Stimulated activated CD8-positive, alpha-beta memory T cell treated with anti-CD3 and anti-CD28 coated beads, Interleukin-2, amount 100 ng/mL, for 48 hours (primary cell): ENCODE results near the gene MEF2B.

Experiments used
- DNase-seq, 2 donors: peaks; one replicate each; pipeline ENCODE4 v3.0.0-alpha.2; 2020; ENCODE audit warnings: low read depth in 2 of 2

MEF2B gene

DNA sequence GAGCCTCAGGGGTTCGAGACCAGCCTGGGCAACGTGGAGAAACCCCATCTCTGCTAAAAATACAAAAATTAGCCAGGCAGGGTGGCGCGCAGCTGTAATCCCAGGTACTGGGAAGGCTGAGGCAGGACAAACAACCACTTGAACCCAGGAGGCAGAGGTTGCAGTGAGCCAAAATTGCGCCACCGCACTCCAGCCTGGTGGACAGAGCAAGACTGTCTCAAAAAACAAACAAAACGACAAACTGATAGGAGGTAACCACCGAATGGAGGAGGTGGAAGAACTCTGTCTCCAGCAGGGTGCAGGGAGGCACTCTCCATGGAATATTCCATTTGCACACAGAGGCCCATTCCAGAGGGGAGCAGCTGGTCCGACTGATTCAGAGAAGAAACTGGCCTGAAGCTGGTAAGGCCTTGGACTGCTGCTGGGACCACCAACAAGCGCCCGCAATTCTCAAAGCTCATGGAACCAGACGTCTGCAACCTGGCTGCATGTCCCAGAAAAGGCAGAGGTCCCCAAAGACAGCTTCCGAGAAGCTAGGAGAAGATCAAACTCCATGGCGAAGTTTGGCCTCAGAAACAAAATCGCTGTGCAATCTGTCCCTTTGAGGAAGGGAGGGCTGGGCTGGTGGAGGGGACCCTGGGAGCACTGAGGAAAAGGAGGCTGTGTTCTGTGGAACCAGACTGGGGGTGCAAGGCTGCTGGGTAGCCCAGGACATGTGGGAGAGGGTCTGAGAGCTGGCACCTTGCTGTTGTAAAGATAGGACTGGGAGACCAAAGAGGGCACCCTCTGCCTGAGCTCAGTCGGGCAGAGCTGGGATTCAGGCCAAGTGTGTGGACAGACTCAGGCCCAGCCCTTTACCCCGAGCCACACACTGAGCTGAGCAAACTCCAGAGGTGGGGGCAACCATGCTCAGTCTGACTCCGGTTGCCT lies 71.1 kb downstream of the MEF2B start:
- no peak for DNase-seq

DNA sequence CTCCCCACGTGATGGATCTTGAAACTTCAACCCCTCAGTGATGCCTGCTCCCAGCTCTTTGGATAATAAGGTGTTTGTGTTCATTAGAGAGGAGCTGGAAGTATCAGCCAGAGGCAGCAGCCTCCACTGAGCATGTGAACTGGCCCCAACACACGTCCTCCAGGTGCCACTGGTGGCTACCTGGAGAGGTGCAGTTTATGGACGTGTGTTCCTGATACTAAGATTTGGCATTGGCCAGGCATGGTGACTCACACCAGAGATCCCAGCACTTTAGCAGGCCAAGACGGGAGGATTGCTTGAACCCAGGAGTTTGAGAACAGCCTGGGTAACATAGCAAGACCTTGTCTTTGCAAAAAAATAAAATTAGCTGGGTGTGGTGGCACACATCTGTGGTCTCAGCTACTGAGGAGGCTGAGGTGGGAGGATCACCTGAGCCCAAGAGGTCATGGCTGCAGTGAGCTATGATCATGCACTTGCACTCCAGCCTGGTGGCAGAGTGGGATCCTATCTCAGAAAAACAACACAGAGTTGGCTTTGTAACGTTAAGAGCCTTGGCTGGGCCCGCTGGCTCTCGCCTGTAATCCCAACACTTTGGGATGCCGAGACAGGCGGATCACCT lies 71.9 kb downstream of the MEF2B start:
- no peak for DNase-seq

DNA sequence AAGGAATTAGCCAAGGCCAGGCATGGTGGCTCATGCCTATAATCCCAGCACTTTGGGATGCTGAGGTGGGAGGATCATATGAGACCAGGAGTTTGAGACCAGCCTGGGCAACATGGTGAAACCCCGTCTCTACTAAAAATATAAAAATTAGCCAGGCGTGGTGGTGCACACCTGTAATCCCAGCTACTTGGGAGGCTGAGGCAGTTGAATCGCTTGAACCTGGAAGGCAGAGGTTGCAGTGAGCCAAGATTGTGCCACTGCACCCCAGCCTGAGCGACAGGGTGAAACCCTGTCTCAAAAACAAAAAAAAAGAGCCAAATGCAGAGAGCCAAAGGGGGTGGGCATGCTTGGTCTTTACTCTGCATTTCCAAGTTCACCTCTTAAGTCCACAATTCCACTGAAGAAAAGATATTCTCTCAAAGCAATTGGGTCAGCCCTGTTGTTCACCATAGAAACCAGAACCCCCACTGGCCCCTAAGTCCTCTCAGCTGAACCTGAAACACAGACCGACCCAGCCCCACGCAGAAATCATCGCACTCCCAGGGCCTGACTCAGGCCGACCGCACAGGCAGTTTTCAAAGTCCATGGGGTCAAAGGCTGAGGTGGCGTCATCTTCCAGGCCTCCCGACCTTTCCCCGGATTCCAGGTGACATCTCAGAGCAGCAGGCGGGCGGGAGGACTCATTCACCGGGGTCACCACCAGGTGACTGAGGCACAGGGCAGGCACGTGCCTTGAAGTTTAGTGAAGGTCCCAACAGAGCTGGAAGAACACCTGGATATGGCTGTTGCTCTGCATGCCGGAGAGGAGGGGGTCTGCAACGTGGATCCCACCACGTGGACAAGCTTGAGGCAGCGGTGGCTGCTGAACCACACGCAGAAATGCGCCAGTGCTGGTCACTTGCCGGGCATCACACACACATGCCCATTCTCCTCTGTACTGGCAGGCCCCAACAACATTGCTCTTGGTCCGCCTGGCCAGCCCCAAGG lies 73.1 kb downstream of the MEF2B start:
- DNase-seq: no peak

DNA sequence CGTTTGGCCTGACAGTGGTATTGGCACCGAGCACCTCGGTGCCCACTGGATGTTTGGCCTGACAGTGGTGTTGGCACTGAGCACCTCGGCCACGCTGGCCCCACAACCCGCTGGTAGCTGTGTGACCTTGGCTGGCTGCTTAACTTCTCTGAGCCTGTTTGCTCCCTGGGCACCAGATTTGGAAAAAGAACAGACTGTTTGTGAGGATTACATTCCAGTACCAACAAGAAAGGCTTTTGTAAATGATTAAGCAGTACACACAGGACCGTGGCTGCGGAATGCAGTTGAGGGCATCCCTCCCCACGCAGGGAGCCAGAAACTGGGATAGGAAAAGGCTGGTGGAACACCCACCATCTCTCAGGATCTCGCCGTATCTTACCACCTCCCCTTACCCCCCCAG lies 74.4 kb downstream of the MEF2B start:
- DNase-seq: no peak
